KMS-11 (cell line): ENCODE measurements around the gene AOPEP.

ENCODE experiments used
- H2AFZ ChIP-seq: fragments of 200-600 bp; sonication (generic); 2 replicates; pipeline ENCODE4 v1.6.1; 2016; ENCODE audit warnings: antibody characterized with exemption, mixed run types, low read depth
- H3K27ac ChIP-seq: fragments of 200-600 bp; sonication (generic); 2 replicates; pipeline ENCODE4 v1.6.1; 2016; ENCODE audit warnings: mild to moderate bottlenecking, mixed run types
- H3K27me3 ChIP-seq: fragments of 200-600 bp; sonication (generic); 2 replicates; pipeline ENCODE4 v1.6.1; 2017; ENCODE audit warnings: mild to moderate bottlenecking, low read depth, mixed run types, moderate library complexity; ENCODE audit not compliant: insufficient read depth
- H3K36me3 ChIP-seq: fragments of 200-600 bp; sonication (generic); 2 replicates; pipeline ENCODE4 v1.6.1; 2017; ENCODE audit warnings: mild to moderate bottlenecking, mixed run types; ENCODE audit not compliant: insufficient read depth
- H3K4me1 ChIP-seq: fragments of 200-600 bp; sonication (generic); 2 replicates; pipeline ENCODE4 v1.6.1; 2016; ENCODE audit warnings: mild to moderate bottlenecking, low read depth, mixed run types; ENCODE audit not compliant: poor library complexity, severe bottlenecking
- H3K4me2 ChIP-seq: fragments of 200-600 bp; sonication (generic); 2 replicates; pipeline ENCODE4 v1.7.0; 2016; ENCODE audit warnings: mild to moderate bottlenecking, mixed run types
- H3K4me3 ChIP-seq: fragments of 200-600 bp; sonication (generic); IDR thresholded peaks from 2 replicates; pipeline ENCODE4 v1.6.1; 2017; ENCODE audit warnings: low read depth, low read length, mixed read lengths; ENCODE audit not compliant: insufficient read depth
- H3K79me2 ChIP-seq: fragments of 200-600 bp; sonication (generic); 2 replicates; pipeline ENCODE4 v1.6.1; 2016; ENCODE audit warnings: low read depth, mixed run types; ENCODE audit not compliant: insufficient read depth
- H3K9ac ChIP-seq: fragments of 200-600 bp; sonication (generic); 2 replicates; pipeline ENCODE4 v1.6.1; 2016; ENCODE audit warnings: mild to moderate bottlenecking, mixed run types
- H4K20me1 ChIP-seq: fragments of 200-600 bp; sonication (generic); 2 replicates; pipeline ENCODE4 v1.6.1; 2016; ENCODE audit warnings: mild to moderate bottlenecking, mixed run types; ENCODE audit not compliant: insufficient read depth
- TF ChIP-seq, protein P1 (sequence below): fragments of 200-600 bp; sonication (generic); conservative IDR thresholded peaks from 2 replicates; pipeline ENCODE4 v1.6.1; 2017; ENCODE audit warnings: low read depth, mild to moderate bottlenecking, antibody characterized with exemption, low read length, moderate library complexity, mixed read lengths

Gene AOPEP

DNA sequence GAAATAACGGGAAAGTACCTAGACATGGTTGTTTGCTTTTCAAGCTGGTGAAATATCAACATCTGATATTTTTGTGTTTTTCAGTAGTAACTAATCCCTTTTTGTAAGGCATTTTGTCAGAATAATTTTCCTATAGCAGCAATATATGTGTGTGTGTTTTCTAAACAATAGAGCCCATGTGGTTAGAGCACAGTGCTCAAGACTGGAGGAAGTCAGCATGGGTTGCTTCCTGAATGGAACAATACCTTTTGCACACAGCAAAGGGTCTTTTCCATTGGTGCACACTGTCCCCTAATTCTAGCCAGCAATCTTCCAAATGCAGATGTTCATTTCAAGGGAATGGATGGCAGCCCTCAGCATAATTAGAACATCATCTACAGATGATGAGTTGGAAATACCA, 270.1 kb downstream of the AOPEP start:
- Histone ChIP-seq H3K4me2 (no peak overlapping the region), H3K4me3 (no peak overlapping the region), H2AFZ (no peak overlapping the region), H3K79me2 (no peaks in the 10 kb centered on the region), H3K36me3 (no peaks in the 10 kb centered on the region), H4K20me1 (no peaks in the 10 kb centered on the region), H3K9ac (no peak overlapping the region), H3K27ac (no peak overlapping the region), H3K4me1 (no peaks in the 10 kb centered on the region), H3K27me3 (no peaks in the 10 kb centered on the region)
- TF ChIP-seq, protein P1, sequence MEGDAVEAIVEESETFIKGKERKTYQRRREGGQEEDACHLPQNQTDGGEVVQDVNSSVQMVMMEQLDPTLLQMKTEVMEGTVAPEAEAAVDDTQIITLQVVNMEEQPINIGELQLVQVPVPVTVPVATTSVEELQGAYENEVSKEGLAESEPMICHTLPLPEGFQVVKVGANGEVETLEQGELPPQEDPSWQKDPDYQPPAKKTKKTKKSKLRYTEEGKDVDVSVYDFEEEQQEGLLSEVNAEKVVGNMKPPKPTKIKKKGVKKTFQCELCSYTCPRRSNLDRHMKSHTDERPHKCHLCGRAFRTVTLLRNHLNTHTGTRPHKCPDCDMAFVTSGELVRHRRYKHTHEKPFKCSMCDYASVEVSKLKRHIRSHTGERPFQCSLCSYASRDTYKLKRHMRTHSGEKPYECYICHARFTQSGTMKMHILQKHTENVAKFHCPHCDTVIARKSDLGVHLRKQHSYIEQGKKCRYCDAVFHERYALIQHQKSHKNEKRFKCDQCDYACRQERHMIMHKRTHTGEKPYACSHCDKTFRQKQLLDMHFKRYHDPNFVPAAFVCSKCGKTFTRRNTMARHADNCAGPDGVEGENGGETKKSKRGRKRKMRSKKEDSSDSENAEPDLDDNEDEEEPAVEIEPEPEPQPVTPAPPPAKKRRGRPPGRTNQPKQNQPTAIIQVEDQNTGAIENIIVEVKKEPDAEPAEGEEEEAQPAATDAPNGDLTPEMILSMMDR = no peak

DNA sequence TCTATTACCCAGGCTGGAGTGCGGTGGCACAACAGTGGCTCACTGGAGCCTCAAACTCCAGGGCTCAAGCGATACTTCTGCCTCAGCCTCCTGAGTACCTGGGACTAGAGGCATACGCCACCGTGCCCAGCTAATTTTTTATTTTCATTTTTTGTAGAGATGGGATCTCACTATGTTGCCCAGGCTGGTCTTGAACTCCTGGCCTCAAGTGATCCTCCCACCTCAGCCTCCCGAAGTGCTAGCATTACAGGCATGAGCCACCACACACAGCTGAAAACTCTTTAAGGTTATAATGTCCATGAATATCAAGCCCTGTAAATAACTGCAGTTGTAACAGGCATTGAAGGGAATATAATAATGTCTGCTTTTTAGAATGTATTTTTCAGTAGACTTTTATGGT, 271.2 kb downstream of the AOPEP start:
- Histone ChIP-seq H2AFZ (no peak overlapping the region), H3K27me3 (no peaks in the 10 kb centered on the region), H4K20me1 (no peaks in the 10 kb centered on the region), H3K79me2 (no peaks in the 10 kb centered on the region), H3K4me3 (no peak overlapping the region), H3K4me1 (no peaks in the 10 kb centered on the region), H3K9ac (no peak overlapping the region), H3K4me2 (no peak overlapping the region), H3K36me3 (no peaks in the 10 kb centered on the region), H3K27ac (no peak overlapping the region)
- TF ChIP-seq, protein P1 = no peak

DNA sequence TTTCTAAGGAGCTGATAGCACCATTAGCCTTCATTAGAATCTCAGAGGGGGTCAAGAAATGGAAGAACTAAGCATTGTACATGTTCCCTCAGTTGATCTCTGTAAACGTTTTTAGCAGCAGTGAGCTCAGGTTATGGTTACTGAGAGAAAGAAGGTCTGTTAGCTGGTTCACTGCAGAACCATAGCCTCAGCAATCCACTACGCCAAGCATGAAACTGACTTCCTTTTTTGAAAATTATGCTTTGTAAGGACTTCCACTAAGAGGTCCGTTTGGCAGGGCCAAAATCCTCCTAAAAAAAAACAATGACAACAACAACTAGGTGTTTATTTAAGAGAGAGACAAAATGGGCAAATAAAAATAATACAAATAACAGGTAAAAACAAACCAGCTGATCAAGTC, 273.3 kb downstream of the AOPEP start:
- Histone ChIP-seq H3K4me3 (no peak overlapping the region), H3K4me2 (no peak overlapping the region), H3K79me2 (no peaks in the 10 kb centered on the region), H3K36me3 (no peaks in the 10 kb centered on the region), H3K4me1 (no peaks in the 10 kb centered on the region), H2AFZ (no peak overlapping the region), H4K20me1 (no peaks in the 10 kb centered on the region), H3K9ac (no peak overlapping the region), H3K27ac (no peak overlapping the region), H3K27me3 (no peaks in the 10 kb centered on the region)
- TF ChIP-seq, protein P1 = no peak

DNA sequence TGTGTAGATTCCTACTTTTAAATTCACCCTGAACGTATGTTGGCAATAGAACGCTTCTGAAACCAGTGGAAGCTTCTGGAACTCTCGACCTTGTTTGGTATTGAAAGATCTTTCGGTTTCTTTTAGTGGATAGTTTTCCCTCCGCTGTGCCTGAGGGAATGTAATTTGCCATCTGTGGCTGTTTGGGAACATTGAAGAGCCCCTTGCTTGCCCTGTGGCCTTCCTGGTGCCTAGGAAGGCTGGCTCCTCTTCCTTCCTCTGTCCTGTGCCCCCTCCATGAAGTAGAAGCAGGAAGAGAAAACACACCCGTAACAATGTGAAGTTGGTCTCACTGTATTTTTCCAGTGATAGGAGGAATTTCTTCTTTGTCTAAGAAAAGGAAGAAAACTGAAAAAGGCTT, 274.3 kb downstream of the AOPEP start:
- no peak overlapping the region for H3K4me3 ChIP-seq
- no peaks in the 10 kb centered on the region for H4K20me1 ChIP-seq
- TF ChIP-seq, protein P1 = no peak
- no peak overlapping the region for H3K27ac ChIP-seq
- H3K9ac ChIP-seq = no peak overlapping the region
- no peaks in the 10 kb centered on the region for H3K4me1 ChIP-seq
- H3K79me2 ChIP-seq = no peaks in the 10 kb centered on the region
- no peak overlapping the region for H2AFZ ChIP-seq
- H3K4me2 ChIP-seq = no peak overlapping the region
- H3K27me3 ChIP-seq = no peaks in the 10 kb centered on the region; the same call in 1 of the 2 replicates
- no peaks in the 10 kb centered on the region for H3K36me3 ChIP-seq
